Measurements from ENCODE around the gene CNPY3.

GRCh38 chr6:42961020-42961470, 31.8 kb downstream of the CNPY3 start:
- TF ChIP-seq ATF3 (IDR thresholded peaks at IDR 0.05; ENCODE audit: borderline replicate concordance, extremely low read depth, low read depth, low read length) (no peak), GABPA (IDR thresholded peaks at IDR 0.05; ENCODE audit: low read depth) (no peak), SP1 (IDR thresholded peaks at IDR 0.05; ENCODE audit: low read depth, low read length) (no peak), ZBED1 (IDR thresholded peaks at IDR 0.05; ENCODE audit: borderline replicate concordance) (no peak), POLR2A (IDR thresholded peaks at IDR 0.05; ENCODE audit: low read depth, low read length) (no peak), NR2C1 (IDR thresholded peaks at IDR 0.05) (no peak), KAT2A (conservative IDR thresholded peaks at IDR 0.05; ENCODE audit: control insufficient read depth, low read depth, low read length) (no peak), CTCF (IDR thresholded peaks at IDR 0.05 in 2 of 3, conservative IDR thresholded peaks at IDR 0.05 in 1 of 3; ENCODE audit: control insufficient read depth in 2 of 3, extremely low read depth in 1 of 3, insufficient read depth in 1 of 3, low read depth in 3 of 3, low read length in 3 of 3) (no peak), KDM1A (IDR thresholded peaks at IDR 0.05; ENCODE audit: borderline replicate concordance) (no peak), HDAC6 (IDR thresholded peaks at IDR 0.05; ENCODE audit: unreplicated experiment) (no peak), NBN (IDR thresholded peaks at IDR 0.05) (no peak), RCOR1 (conservative IDR thresholded peaks at IDR 0.05; ENCODE audit: low read depth, low read length) (no peak), RAD21 (IDR thresholded peaks at IDR 0.05; ENCODE audit: insufficient read depth, low read depth, low read length) (no peak), PBX3 (IDR thresholded peaks at IDR 0.05; ENCODE audit: insufficient replicate concordance, low read depth, low read length) (no peak)

Data from GM12878 (cell line).